Measurements from ENCODE around the gene CDC42EP5.

DNA sequence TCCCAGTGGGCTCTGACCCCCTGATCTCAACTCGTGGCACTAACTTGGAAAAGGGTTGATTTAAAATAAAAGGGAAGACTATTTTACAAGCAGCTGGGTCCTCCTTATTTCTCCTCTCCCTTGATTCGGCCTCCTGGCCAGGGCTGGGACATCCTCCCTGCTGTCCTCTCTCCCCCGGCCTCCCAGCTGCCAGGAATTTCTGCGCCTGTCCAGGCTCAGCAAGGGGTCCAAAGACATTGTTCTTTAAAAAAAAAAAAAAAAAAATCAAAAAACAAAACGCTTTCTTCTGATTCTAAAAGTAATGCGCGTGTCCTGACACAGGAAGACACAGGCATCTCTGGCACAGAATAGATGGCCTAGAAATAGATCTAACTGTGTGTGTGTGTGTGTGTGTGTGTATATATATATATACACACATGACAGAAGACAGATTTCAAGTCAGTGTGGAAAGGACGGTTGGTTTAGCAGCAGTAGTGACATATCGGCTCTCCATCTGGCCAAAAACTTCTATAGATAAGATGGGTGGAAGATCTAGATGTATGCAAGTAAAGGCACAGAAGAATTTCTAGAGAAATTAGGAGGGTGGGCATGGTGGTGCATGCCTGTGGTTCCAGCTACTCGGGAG lies 36.4 kb downstream of the CDC42EP5 start:
- TF ChIP-seq POLR2A (IDR thresholded peaks at IDR 0.05) (no peak), EP300 (IDR thresholded peaks at IDR 0.05) (no peak)
- TF ChIP-seq, protein P1, sequence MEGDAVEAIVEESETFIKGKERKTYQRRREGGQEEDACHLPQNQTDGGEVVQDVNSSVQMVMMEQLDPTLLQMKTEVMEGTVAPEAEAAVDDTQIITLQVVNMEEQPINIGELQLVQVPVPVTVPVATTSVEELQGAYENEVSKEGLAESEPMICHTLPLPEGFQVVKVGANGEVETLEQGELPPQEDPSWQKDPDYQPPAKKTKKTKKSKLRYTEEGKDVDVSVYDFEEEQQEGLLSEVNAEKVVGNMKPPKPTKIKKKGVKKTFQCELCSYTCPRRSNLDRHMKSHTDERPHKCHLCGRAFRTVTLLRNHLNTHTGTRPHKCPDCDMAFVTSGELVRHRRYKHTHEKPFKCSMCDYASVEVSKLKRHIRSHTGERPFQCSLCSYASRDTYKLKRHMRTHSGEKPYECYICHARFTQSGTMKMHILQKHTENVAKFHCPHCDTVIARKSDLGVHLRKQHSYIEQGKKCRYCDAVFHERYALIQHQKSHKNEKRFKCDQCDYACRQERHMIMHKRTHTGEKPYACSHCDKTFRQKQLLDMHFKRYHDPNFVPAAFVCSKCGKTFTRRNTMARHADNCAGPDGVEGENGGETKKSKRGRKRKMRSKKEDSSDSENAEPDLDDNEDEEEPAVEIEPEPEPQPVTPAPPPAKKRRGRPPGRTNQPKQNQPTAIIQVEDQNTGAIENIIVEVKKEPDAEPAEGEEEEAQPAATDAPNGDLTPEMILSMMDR (IDR thresholded peaks at IDR 0.05) = no peak
